ENCODE results near the gene COMT.

DNA sequence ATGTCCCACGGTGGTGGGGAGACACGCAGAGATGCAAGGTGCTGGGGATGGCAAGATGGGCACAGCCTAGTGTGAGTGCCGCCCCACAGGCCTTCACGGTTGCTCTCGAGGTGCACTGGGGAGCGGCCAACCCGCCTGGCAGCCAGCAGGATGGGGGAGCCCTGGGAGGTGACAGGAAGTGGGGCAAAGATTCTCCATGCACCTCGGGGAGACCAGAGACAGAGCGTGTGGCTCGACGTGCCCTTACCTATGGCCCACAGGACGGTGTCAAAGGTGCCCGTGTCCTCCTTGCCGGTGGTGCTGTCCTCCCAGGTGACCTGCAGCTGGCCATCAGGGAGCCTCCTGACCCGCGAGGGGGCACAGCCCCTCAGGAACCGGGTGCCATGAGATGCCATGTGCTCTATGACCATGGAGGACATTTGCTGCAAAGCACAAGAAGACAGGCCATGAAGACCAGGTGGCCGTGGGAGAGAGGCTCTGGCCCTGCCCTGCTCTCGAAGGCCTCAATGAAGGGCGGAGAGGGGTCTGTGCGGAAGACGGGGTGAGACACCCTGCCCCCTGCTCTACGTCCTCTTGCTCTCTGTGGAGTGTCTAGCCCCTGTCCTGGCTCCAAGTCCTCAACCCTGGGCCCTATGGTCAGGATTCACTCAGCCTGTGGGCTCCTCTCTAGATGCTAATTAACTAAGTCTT, 46.3 kb upstream of the COMT start:
- TF ChIP-seq JUND (IDR thresholded peaks at IDR 0.05) (no peak), CTCF (IDR thresholded peaks at IDR 0.05; ENCODE audit: low read depth, low read length, missing input control) (no peak), TAF1 (conservative IDR thresholded peaks at IDR 0.05) (no peak), RAD21 (IDR thresholded peaks at IDR 0.05) (no peak), SP1 (IDR thresholded peaks at IDR 0.05) (no peak), YY1 (IDR thresholded peaks at IDR 0.05) (no peak), GABPA (IDR thresholded peaks at IDR 0.05 in 1 of 2, conservative IDR thresholded peaks at IDR 0.05 in 1 of 2) (no peak), REST (IDR thresholded peaks at IDR 0.05) (no peak), MAX (IDR thresholded peaks at IDR 0.05) (no peak), RXRA (IDR thresholded peaks at IDR 0.05) (no peak)

Data from liver (tissue), 3 donors.